OCI-LY7 (cell line): ENCODE data around the gene HINT2. TPM values are rescaled to one million over a fixed set of nuclear protein-coding genes. Genes with fewer than 3 reads are reported as not detected.

Experiments used
- BruUV-seq: library from RNA; stranded (reverse); fragments of 400-500 nt; replicated peaks from 2 replicates; lab custom pipeline; 2021; lab: Mats Ljungman, UMichigan
- CTCF ChIA-PET: fragments of 300-600 bp; sonication (Branson Sonifier 250); formaldehyde crosslinking; loops from one replicate; lab custom pipeline; 2022; ENCODE audit warnings: antibody characterized with exemption; ENCODE audit not compliant: unreplicated experiment; lab: Charles Lee
- POLR2A ChIA-PET: fragments of 300-600 bp; sonication (Branson Sonifier 250); formaldehyde crosslinking; loops from one replicate; lab custom pipeline; 2022; ENCODE audit warnings: antibody characterized with exemption; lab: Charles Lee
- DNase-seq: peaks from one replicate; pipeline ENCODE4 v3.0.0-alpha.2; 2015; ENCODE audit warnings: low spot score
- H2AFZ ChIP-seq: fragments of 200-600 bp; sonication (generic), shearing (Covaris generic); 2 replicates; pipeline ENCODE4 v1.6.1; 2014; ENCODE audit warnings: mild to moderate bottlenecking, antibody characterized with exemption, low read length, moderate library complexity
- H3K27ac ChIP-seq: fragments of 200-600 bp; sonication (generic); 2 replicates; pipeline ENCODE4 v1.5.1; 2014; ENCODE audit warnings: mixed run types, low read depth, mild to moderate bottlenecking, moderate library complexity, low read length, inconsistent platforms; ENCODE audit not compliant: poor library complexity, severe bottlenecking
- H3K36me3 ChIP-seq: fragments of 200-600 bp; sonication (generic); 2 replicates; pipeline ENCODE4 v1.6.1; 2014; ENCODE audit warnings: mild to moderate bottlenecking, antibody characterized with exemption, low read length, moderate library complexity, mixed read lengths; ENCODE audit not compliant: insufficient read depth
- H3K4me1 ChIP-seq: fragments of 200-600 bp; sonication (generic); 2 replicates; pipeline ENCODE4 v1.5.1; 2014; ENCODE audit warnings: mild to moderate bottlenecking, low read length; ENCODE audit not compliant: insufficient read depth, poor library complexity, severe bottlenecking
- H3K4me2 ChIP-seq: fragments of 200-600 bp; sonication (generic); 2 replicates; pipeline ENCODE4 v1.6.1; 2014; ENCODE audit warnings: mild to moderate bottlenecking, low read length
- H3K4me3 ChIP-seq: fragments of 200-600 bp; sonication (generic); 2 replicates; pipeline ENCODE4 v1.5.1; 2014; ENCODE audit warnings: mild to moderate bottlenecking, low read depth, low read length; ENCODE audit not compliant: poor library complexity, severe bottlenecking
- H3K79me2 ChIP-seq: fragments of 200-600 bp; sonication (generic); 2 replicates; pipeline ENCODE4 v1.6.1; 2016; ENCODE audit warnings: low read depth, mild to moderate bottlenecking, low read length, moderate library complexity, mixed read lengths; ENCODE audit not compliant: insufficient read depth
- H3K9me2 ChIP-seq: fragments of 200-600 bp; sonication (generic); 2 replicates; pipeline ENCODE4 v1.6.1; 2016; ENCODE audit warnings: mild to moderate bottlenecking, low read length, mixed read lengths; ENCODE audit not compliant: insufficient read depth
- H3K9me3 ChIP-seq: fragments of 200-600 bp; sonication (generic); 2 replicates; pipeline ENCODE4 v1.6.1; 2014; ENCODE audit warnings: mild to moderate bottlenecking, mixed run types, low read length, mixed read lengths
- H4K20me1 ChIP-seq: fragments of 200-600 bp; sonication (generic); 2 replicates; pipeline ENCODE4 v1.6.1; 2014; ENCODE audit warnings: mild to moderate bottlenecking, antibody characterized with exemption, low read length, moderate library complexity, mixed read lengths; ENCODE audit not compliant: insufficient read depth
- EZH2phosphoT487 ChIP-seq: fragments of 200-600 bp; sonication (generic); IDR thresholded peaks from 2 replicates; pipeline ENCODE4 v1.6.1; 2018; ENCODE audit warnings: low read depth, borderline replicate concordance, mild to moderate bottlenecking, mixed run types, antibody characterized with exemption, low read length, moderate library complexity, mixed read lengths
- intact Hi-C: fragments of 100-400 bp; cut with micrococcal nuclease; formaldehyde crosslinking; loops from one replicate; pipeline ENCODE4 v1.10.0; 2022; ENCODE audit not compliant: unreplicated experiment
- total RNA-seq, 2 experiments: library from RNA; depleted of rRNA in 1 of 2; stranded (reverse); fragments of >200 nt in 1 of 2; shearing (Covaris generic) in 1 of 2; gene quantifications; 2 replicates each; pipeline ENCODE4 v1.2.3, GENCODE V29; 2014 to 2022
- TF ChIP-seq, protein P1 (sequence below): fragments of 200-600 bp; sonication (generic); conservative IDR thresholded peaks from 2 replicates; pipeline ENCODE4 v1.5.1; 2014; ENCODE audit warnings: mild to moderate bottlenecking, antibody characterized with exemption, low read length, moderate library complexity, mixed read lengths

HINT2 gene
- total RNA-seq, 2 experiments from 2014 or later = 82.5 to 84.5 TPM

DNA sequence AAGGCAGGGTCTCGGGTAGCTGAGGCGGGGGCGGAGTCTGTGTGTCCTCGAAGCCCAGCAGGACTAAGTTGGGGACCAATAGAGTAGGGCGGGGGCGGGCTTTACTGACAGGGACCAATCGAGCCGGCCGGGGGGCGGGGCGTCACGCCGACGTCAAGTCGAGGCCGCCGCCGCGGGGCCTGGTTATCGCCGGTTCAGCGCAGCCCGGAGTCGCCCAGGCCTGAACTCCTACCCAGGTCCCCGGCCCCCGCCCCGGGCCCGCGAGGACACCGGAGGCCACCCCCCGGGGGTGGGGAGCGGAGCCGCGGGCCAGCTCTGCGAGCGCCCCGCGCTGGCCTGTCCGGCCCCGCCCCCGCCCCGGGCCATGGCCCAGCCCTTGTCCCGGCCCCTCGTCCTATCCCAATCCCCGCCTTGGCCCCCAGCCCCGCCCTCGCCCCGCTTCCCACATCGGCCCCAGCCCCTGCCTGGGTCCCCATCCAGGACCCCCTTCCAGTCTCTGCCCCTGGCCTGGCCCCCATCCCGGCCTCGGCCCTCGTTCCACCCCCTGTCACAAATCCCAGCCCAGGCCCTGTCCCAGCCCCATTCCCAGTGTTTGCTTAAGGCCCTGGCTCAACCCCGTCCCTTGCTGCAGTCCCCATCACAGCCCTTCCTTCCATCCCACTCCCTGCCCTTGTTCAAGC, 14.4 kb upstream of the HINT2 start, which contains the start of gene TMEM8B:
Gene TMEM8B, plus strand, starts transcription at position 145 of the 680 bp plus-strand sequence. Its CDS starts 220 bp downstream, at position 365.
- Histone ChIP-seq H3K4me3 (peak within 1 kb of the TSS; percentile 72), H3K9me2 (no peaks in the 10 kb centered on the region), H2AFZ (peak within 1 kb of the TSS; percentile 93), H3K4me1 (peaks cover 32% of the 10 kb centered on the region), H4K20me1 (no peaks in the 10 kb centered on the region), H3K4me2 (peak within 1 kb of the TSS; percentile 84), H3K9me3 (no peaks in the 10 kb centered on the region), H3K27ac (no peak within 1 kb of the TSS), H3K36me3 (no peaks in the 10 kb centered on the region), H3K79me2 (no peaks in the 10 kb centered on the region)
- intact Hi-C loops = loop anchor here (1.0 to 5.0 kb wide), 3 partner anchors 14 to 172 kb away; partner anchors contain the start of genes CCDC107, HINT2 and RMRP
- peak; percentile 94 for DNase-seq
- ChIA-PET POLR2A (no interaction called here), CTCF (no interaction called here)
- BruUV-seq = no TSS peak
- TF ChIP-seq EZH2phosphoT487 = no peak
- TF ChIP-seq, protein P1, sequence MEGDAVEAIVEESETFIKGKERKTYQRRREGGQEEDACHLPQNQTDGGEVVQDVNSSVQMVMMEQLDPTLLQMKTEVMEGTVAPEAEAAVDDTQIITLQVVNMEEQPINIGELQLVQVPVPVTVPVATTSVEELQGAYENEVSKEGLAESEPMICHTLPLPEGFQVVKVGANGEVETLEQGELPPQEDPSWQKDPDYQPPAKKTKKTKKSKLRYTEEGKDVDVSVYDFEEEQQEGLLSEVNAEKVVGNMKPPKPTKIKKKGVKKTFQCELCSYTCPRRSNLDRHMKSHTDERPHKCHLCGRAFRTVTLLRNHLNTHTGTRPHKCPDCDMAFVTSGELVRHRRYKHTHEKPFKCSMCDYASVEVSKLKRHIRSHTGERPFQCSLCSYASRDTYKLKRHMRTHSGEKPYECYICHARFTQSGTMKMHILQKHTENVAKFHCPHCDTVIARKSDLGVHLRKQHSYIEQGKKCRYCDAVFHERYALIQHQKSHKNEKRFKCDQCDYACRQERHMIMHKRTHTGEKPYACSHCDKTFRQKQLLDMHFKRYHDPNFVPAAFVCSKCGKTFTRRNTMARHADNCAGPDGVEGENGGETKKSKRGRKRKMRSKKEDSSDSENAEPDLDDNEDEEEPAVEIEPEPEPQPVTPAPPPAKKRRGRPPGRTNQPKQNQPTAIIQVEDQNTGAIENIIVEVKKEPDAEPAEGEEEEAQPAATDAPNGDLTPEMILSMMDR = no peak

DNA sequence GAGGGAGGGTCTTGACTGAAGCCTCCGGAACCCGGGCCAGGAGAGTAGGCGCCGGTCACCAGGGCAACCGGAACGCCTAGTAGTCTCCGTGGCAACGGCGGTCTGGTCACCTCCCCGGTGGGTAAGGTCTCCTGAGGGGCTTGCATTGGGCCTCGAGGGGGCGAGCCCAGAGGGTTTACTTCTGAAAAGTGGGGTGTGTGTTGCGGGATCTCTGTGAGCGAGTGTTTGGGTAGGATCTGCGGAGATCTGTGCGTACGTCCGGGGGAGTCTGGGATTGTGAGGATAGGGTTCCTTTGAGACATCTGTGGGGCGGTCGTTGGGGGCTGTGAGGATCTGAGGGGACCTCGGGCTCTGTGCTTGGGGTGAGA, 13.9 kb upstream of the HINT2 start, which contains the start of gene FAM221B:
Gene FAM221B, minus strand, starts transcription at position 17 of the 368 bp plus-strand sequence. CDS start 2,571 bp downstream, outside the sequence.
- no peak for TF ChIP-seq EZH2phosphoT487
- TF ChIP-seq, protein P1 = no peak
- no peaks in the 10 kb centered on the region for H3K79me2 ChIP-seq
- BruUV-seq = no TSS peak
- no peaks in the 10 kb centered on the region for H3K9me3 ChIP-seq
- no peak for DNase-seq
- H3K4me2 ChIP-seq = peak within 1 kb of the TSS; percentile 84
- POLR2A ChIA-PET = no interaction called here
- intact Hi-C loops = loop anchor here (1.0 to 5.0 kb wide), 3 partner anchors 13 to 171 kb away; partner anchors contain the start of genes CCDC107, HINT2 and RMRP
- H3K4me3 ChIP-seq = peak within 1 kb of the TSS; percentile 72
- peak within 1 kb of the TSS; percentile 93 for H2AFZ ChIP-seq
- H4K20me1 ChIP-seq = no peaks in the 10 kb centered on the region
- H3K27ac ChIP-seq = no peak within 1 kb of the TSS
- H3K36me3 ChIP-seq = no peaks in the 10 kb centered on the region
- H3K4me1 ChIP-seq = peaks cover 26% of the 10 kb centered on the region
- CTCF ChIA-PET = no interaction called here
- H3K9me2 ChIP-seq = no peaks in the 10 kb centered on the region

DNA sequence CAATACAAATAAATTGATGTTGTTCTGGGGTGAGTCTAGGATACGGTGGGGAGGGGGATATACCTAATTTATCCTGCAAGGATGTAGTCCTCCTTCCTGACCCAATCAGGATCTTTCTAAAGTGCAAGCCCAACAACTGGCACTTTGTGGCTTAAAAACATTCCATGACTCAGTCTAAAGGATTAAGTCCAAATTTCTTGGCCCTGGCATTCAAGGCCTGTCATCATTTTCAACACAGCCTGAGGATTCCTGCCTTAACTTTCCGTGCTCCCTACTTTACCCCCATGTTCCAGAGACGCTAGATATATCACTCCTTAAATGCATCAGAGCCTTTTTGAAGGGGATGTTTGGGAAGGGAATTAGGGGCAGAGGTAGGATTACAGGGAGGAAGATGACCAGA, 12.6 kb upstream of the HINT2 start:
- Histone ChIP-seq H3K4me1 (peaks cover 20% of the 10 kb centered on the region), H3K27ac (no peak overlapping the region), H3K79me2 (no peaks in the 10 kb centered on the region), H3K9me2 (no peaks in the 10 kb centered on the region), H3K36me3 (no peaks in the 10 kb centered on the region), H3K4me3 (no peak overlapping the region), H3K9me3 (no peaks in the 10 kb centered on the region), H2AFZ (no peak overlapping the region), H4K20me1 (no peaks in the 10 kb centered on the region), H3K4me2 (no peak overlapping the region)
- TF ChIP-seq, protein P1 = no peak
- TF ChIP-seq EZH2phosphoT487 = no peak
- intact Hi-C loops = loop anchor here (5.0 kb wide), 2 partner anchors 90 to 170 kb away; partner anchors contain the start of genes CCDC107 and RMRP
- no peak for DNase-seq
- CTCF ChIA-PET = interaction anchor here (0.6 kb wide), 1 partner anchor 279 kb away, joined by 3 read pairs; no protein-coding TSS in a partner anchor
- POLR2A ChIA-PET = no interaction called here
- BruUV-seq = no TSS peak
